ENCODE measurements around the gene TBC1D2B. TPM values are rescaled to one million over a fixed set of nuclear protein-coding genes. Genes with fewer than 3 reads are reported as not detected.
"Not testable (repeated sequence)": the region's sequence is repeated elsewhere in the genome, so short reads cannot be mapped to it uniquely, and the experiment has no call there.

The TBC1D2B gene
- total and polyA plus RNA-seq, 2 of the 4 experiments (the other 2 are of a cell fraction), result 17.7 to 28.3 TPM

- H4K20me1 ChIP-seq (ENCODE audit: insufficient read depth, low read length); H2BK20ac ChIP-seq (ENCODE audit: low read depth, low read length); H3K23ac ChIP-seq (ENCODE audit: low read depth, low read length); H3K4me3 ChIP-seq (ENCODE audit: insufficient read depth, low read depth, low read length); H3K56ac ChIP-seq (ENCODE audit: extremely low read depth, insufficient read depth, low read length); H2BK120ac ChIP-seq (ENCODE audit: low read depth, low read length); in situ Hi-C loops (cut with MboI; ENCODE audit: low sequenced_read_pairs); H3K27me3 ChIP-seq (ENCODE audit: control insufficient read depth, insufficient read depth, low read length); H3K14ac ChIP-seq (replicated peaks; ENCODE audit: low read depth, low read length); H2BK15ac ChIP-seq (ENCODE audit: low read depth, low read length); H3K9me1 ChIP-seq (ENCODE audit: insufficient read depth, low read length); intact Hi-C loops (cut with micrococcal nuclease); H3K79me1 ChIP-seq (ENCODE audit: low read depth in 1 of 2, low read length in 2 of 2); dilution Hi-C loops (cut with HindIII; ENCODE audit: low sequenced_read_pairs, unreplicated experiment); H2AFZ ChIP-seq (replicated peaks; ENCODE audit: low read length, poor library complexity); H3K9ac ChIP-seq (ENCODE audit: low read depth, low read length); H2AK5ac ChIP-seq (ENCODE audit: low read depth, low read length); BruUV-seq (replicated peaks); H3K9me3 ChIP-seq (ENCODE audit: control insufficient read depth, insufficient read depth, low read length); H3K4ac ChIP-seq (ENCODE audit: low read depth, low read length); H4K8ac ChIP-seq (ENCODE audit: low read depth in 2 of 2, low read length in 2 of 2); POLR2A ChIA-PET (ENCODE audit: unreplicated experiment); H3K27ac ChIP-seq (ENCODE audit: insufficient read depth, low read length); ATAC-seq (ENCODE audit: low read depth); DNase-seq; H2BK5ac ChIP-seq (ENCODE audit: low read depth, low read length, poor library complexity, severe bottlenecking); H3K18ac ChIP-seq (ENCODE audit: low read depth, low read length); H3K4me2 ChIP-seq (ENCODE audit: low read depth, low read length); H3K36me3 ChIP-seq (ENCODE audit: control insufficient read depth, insufficient read depth, low read length); H2AK9ac ChIP-seq (replicated peaks; ENCODE audit: low read depth, low read length, poor library complexity); CTCF ChIA-PET; H4K5ac ChIP-seq (ENCODE audit: low read depth, low read length); H4K91ac ChIP-seq (ENCODE audit: insufficient read depth, low read depth, low read length): not testable (repeated sequence)
- WGBS, 2 experiments (ENCODE audit: extremely low coverage in 2 of 2, insufficient read length in 1 of 2), result 94% methylated on average over 5 of the region's 19 CpGs; no CpG with 5 or more reads in 1 of the 2 experiments
- H3K4me1 ChIP-seq (ENCODE audit: control insufficient read depth, insufficient read depth, low read length), result peaks cover 13% of the 10 kb centered on the region
These were observed 99.4 kb downstream of the TBC1D2B start for GRCh38 chr15:77977903-77978758.

Measured in IMR-90 (cell line).